Thyroid gland (tissue), 4 donors: ENCODE measurements around the gene PHIP. TPM values are rescaled to one million over a fixed set of nuclear protein-coding genes. Genes with fewer than 3 reads are reported as not detected.
"Not testable (repeated sequence)": the region's sequence is repeated elsewhere in the genome, so short reads cannot be mapped to it uniquely, and the experiment has no call there.

Source experiments
- DNase-seq, 2 donors: peaks; one replicate each; pipeline ENCODE4 v3.0.0-alpha.2; 2019
- H3K27ac ChIP-seq, 3 donors: fragments of 200-600 bp; sonication (generic); 1 replicate in 2 of 3; 2 replicates in 1 of 3; pipeline ENCODE4 v1.5.1; 2016 to 2019; ENCODE audit warnings: mild to moderate bottlenecking in 1 of 3, moderate library complexity in 1 of 3
- H3K27me3 ChIP-seq: fragments of 200-600 bp; sonication (generic); one replicate; pipeline ENCODE4 v1.5.1; 2019
- H3K36me3 ChIP-seq, 2 donors: fragments of 200-600 bp; sonication (generic); one replicate each; pipeline ENCODE4 v1.5.1; 2016 to 2019
- H3K4me1 ChIP-seq, 2 donors: fragments of 200-600 bp; sonication (generic); one replicate each; pipeline ENCODE4 v1.5.1; 2017 to 2019
- H3K4me3 ChIP-seq, 3 donors: fragments of 200-600 bp; sonication (generic); replicated peaks in 1 of 3; 1 replicate in 2 of 3; 2 replicates in 1 of 3; pipeline ENCODE4 v1.5.1; 2016; ENCODE audit warnings: mild to moderate bottlenecking in 1 of 3
- H3K9me3 ChIP-seq: fragments of 200-600 bp; sonication (generic); one replicate; pipeline ENCODE4 v1.5.1; 2017
- CTCF ChIP-seq, 6 experiments: fragments of 200-600 bp in 3 of 6; fragments of 450-650 bp in 3 of 6; sonication (generic) in 3 of 6; IDR thresholded peaks; one replicate each; pipeline ENCODE4 v1.5.1; 2016 to 2019; ENCODE audit warnings: antibody characterized with exemption in 6 of 6, mild to moderate bottlenecking in 2 of 6, inconsistent platforms in 1 of 6, moderate library complexity in 1 of 6
- POLR2A ChIP-seq, 2 donors: fragments of 450-650 bp; IDR thresholded peaks; one replicate each; pipeline ENCODE4 v1.6.1; 2017; ENCODE audit warnings: antibody characterized with exemption in 2 of 2, mild to moderate bottlenecking in 2 of 2, moderate library complexity in 1 of 2
- WGBS, 2 donors: methylation state at CpG; one replicate each; pipeline ENCODE4 v1.1.5; 2017; 5-methylcytosine and 5-hydroxymethylcytosine counted together
- intact Hi-C: fragments of 100-400 bp; cut with DNase I; formaldehyde crosslinking; loops from one replicate; pipeline ENCODE4 v1.15.1; 2023
- total RNA-seq, 4 donors: library from RNA; depleted of rRNA; stranded (reverse); fragments of >200 nt; gene quantifications; one replicate each; pipeline ENCODE4 v1.2.3, GENCODE V29; 2016

The PHIP gene
- total RNA-seq, 4 donors from 2014 or later = 28.0 to 45.9 (median 35.4) TPM

DNA sequence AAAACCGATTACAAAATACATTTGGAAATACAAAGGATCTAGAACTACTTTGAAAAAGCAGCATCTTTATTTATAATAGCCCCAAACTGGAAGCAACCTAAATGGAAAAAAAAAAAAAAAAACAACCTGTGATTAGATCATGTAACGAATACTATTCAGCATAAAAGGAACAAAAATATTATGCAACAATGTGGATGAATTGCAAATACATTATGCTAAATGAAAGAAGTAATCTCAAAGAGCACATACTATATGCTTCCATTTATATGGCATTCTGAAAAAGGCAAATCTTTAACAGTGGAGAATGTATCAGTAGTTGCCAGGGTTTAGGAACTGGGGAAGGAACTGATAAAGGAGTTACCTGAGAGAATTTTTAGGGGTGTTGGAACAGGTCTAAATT, 181.8 kb downstream of the PHIP start:
- H3K4me1 ChIP-seq = no peaks in the 10 kb centered on the region
- H3K36me3 ChIP-seq = no peaks in the 10 kb centered on the region
- no peaks in the 10 kb centered on the region for H3K9me3 ChIP-seq
- no peaks in the 10 kb centered on the region for H3K27me3 ChIP-seq
- no peak for DNase-seq
- 93 to 94% methylated on average over 2 of the region's 2 CpGs for WGBS, 2 donors
- intact Hi-C loops = no loop called here
- no peak overlapping the region for H3K27ac ChIP-seq
- no peak overlapping the region for H3K4me3 ChIP-seq
- TF ChIP-seq POLR2A (IDR thresholded peaks at IDR 0.05) (no peak), CTCF (IDR thresholded peaks at IDR 0.05) (no peak)

- DNase-seq, H3K27me3 ChIP-seq, H3K4me3 ChIP-seq, H3K9me3 ChIP-seq, H3K4me1 ChIP-seq, H3K27ac ChIP-seq, intact Hi-C loops, H3K36me3 ChIP-seq: not testable (repeated sequence)
- 95 to 96% methylated on average over 5 of the region's 5 CpGs for WGBS, 2 donors
Measured at GRCh38 chr6:78889901-78890300, 188.2 kb downstream of the PHIP start.

Other genes starting within 250 kb of the PHIP start
- gene IRAK1BP1, start 210.7 kb downstream of the PHIP start, total RNA-seq = 10 to 100 TPM in 3 of 4 donors, 1 to 10 TPM in 1; 9.8 to 13.5 (median 13.1) TPM
- 100 to 1,000 TPM in 1 of 4 donors, 10 to 100 TPM in 3; 70.2 to 101 (median 87.7) TPM for gene HMGN3, start 156.4 kb upstream of the PHIP start, total RNA-seq